ENCODE data around the gene IFNAR1. TPM values are rescaled to one million over a fixed set of nuclear protein-coding genes. Genes with fewer than 3 reads are reported as not detected.
A peak's percentile ranks its signal among the peaks of the same experiment; 100 is the strongest.

Gene IFNAR1
- total RNA-seq, 4 donors from 2014 or later, result 22.4 to 28.3 (median 26.4) TPM

GRCh38 chr21:33283203-33283602 is 41.6 kb upstream of the IFNAR1 start:
- H3K9me3 ChIP-seq, result no peaks in the 10 kb centered on the region
- H3K4me3 ChIP-seq, result no peak overlapping the region
- TF ChIP-seq EP300 (IDR thresholded peaks at IDR 0.05), result no peak
- no peak for TF ChIP-seq POLR2A (IDR thresholded peaks at IDR 0.05; ENCODE audit: low read depth)
- TF ChIP-seq CTCF (IDR thresholded peaks at IDR 0.05), result no peak
- no peak for TF ChIP-seq POLR2AphosphoS5 (IDR thresholded peaks at IDR 0.05)
- H3K27me3 ChIP-seq, result no peaks in the 10 kb centered on the region
- WGBS, result 89% methylated on average over 5 of the region's 5 CpGs
- H3K36me3 ChIP-seq, result peaks cover 16 to 82% (median 59%) of the 10 kb centered on the region in 4 donors
- H3K4me1 ChIP-seq, result peaks cover 17 to 21% (median 20%) of the 10 kb centered on the region in 4 donors
- DNase-seq (ENCODE audit: extremely low spot score), result no peak
- intact Hi-C loops (cut with DNase I), result no loop called here
- H3K27ac ChIP-seq (replicated peaks in 1 of 4), result no peak overlapping the region

GRCh38 chr21:33286076-33286475 is 38.7 kb upstream of the IFNAR1 start:
- Histone ChIP-seq H3K36me3 (peaks cover 19 to 81% (median 50%) of the 10 kb centered on the region in 4 donors), H3K4me3 (no peak overlapping the region), H3K27me3 (no peaks in the 10 kb centered on the region), H3K4me1 (peaks cover 19 to 32% (median 28%) of the 10 kb centered on the region in 4 donors), H3K9me3 (no peaks in the 10 kb centered on the region), H3K27ac (replicated peaks in 1 of 4) (peak overlapping the region; percentile 43 to 62 (median 59))
- DNase-seq (ENCODE audit: extremely low spot score), result no peak
- TF ChIP-seq CTCF (IDR thresholded peaks at IDR 0.05), result no peak
- TF ChIP-seq EP300 (IDR thresholded peaks at IDR 0.05), result no peak
- no peak for TF ChIP-seq POLR2A (IDR thresholded peaks at IDR 0.05; ENCODE audit: low read depth)
- TF ChIP-seq POLR2AphosphoS5 (IDR thresholded peaks at IDR 0.05), result no peak
- intact Hi-C loops (cut with DNase I), result no loop called here
- WGBS, result 89% methylated on average over 10 of the region's 11 CpGs

- Histone ChIP-seq H3K9me3 (no peaks in the 10 kb centered on the region), H3K27me3 (no peaks in the 10 kb centered on the region), H3K4me3 (no peak overlapping the region), H3K4me1 (peaks cover 19 to 32% (median 28%) of the 10 kb centered on the region in 4 donors), H3K27ac (replicated peaks in 1 of 4) (peak overlapping the region; percentile 43 to 62 (median 59)), H3K36me3 (peaks cover 14 to 81% (median 51%) of the 10 kb centered on the region in 4 donors)
- intact Hi-C loops (cut with DNase I), result no loop called here
- no peak for TF ChIP-seq EP300 (IDR thresholded peaks at IDR 0.05)
- TF ChIP-seq POLR2A (IDR thresholded peaks at IDR 0.05; ENCODE audit: low read depth), result no peak
- TF ChIP-seq POLR2AphosphoS5 (IDR thresholded peaks at IDR 0.05), result peak in 1 of 2 donors; percentile 22
- DNase-seq (ENCODE audit: extremely low spot score), result no peak
- 61% methylated on average over 15 of the region's 15 CpGs for WGBS
These were observed 37.9 kb upstream of the IFNAR1 start for GRCh38 chr21:33286600-33287456.

- Histone ChIP-seq H3K9me3 (no peaks in the 10 kb centered on the region), H3K36me3 (peaks cover 14 to 81% (median 53%) of the 10 kb centered on the region in 4 donors), H3K27ac (replicated peaks in 1 of 4) (peak overlapping the region in 2 of 4 donors; percentile 47 to 62), H3K27me3 (no peaks in the 10 kb centered on the region), H3K4me3 (no peak overlapping the region), H3K4me1 (peaks cover 19 to 32% (median 28%) of the 10 kb centered on the region in 4 donors)
- WGBS, result 84% methylated on average over 8 of the region's 11 CpGs
- TF ChIP-seq CTCF (IDR thresholded peaks at IDR 0.05), result no peak
- no peak for DNase-seq (ENCODE audit: extremely low spot score)
- intact Hi-C loops (cut with DNase I), result no loop called here
These were observed 35.5 kb upstream of the IFNAR1 start for GRCh38 chr21:33289199-33289819.

- peaks cover 10 to 78% (median 48%) of the 10 kb centered on the region in 4 donors for H3K36me3 ChIP-seq
- WGBS, result 96% methylated on average over 11 of the region's 11 CpGs
- no peaks in the 10 kb centered on the region for H3K9me3 ChIP-seq
These were observed 34.3 kb upstream of the IFNAR1 start for GRCh38 chr21:33290441-33290840.

More at GRCh38 chr21:33290441-33290840, 34.3 kb upstream of the IFNAR1 start:
- Histone ChIP-seq H3K27ac (replicated peaks in 1 of 4) (no peak overlapping the region), H3K4me1 (peaks cover 19 to 32% (median 28%) of the 10 kb centered on the region in 4 donors), H3K4me3 (no peak overlapping the region), H3K27me3 (no peaks in the 10 kb centered on the region)
- no peak for DNase-seq (ENCODE audit: extremely low spot score)
- TF ChIP-seq POLR2A (IDR thresholded peaks at IDR 0.05; ENCODE audit: low read depth) (no peak), POLR2AphosphoS5 (IDR thresholded peaks at IDR 0.05) (no peak)
- intact Hi-C loops (cut with DNase I), result no loop called here

Data from esophagus muscularis mucosa (tissue), 4 donors.